GM19395 (cell line): ENCODE results near the gene SORBS2.

Experiments
- ATAC-seq: cut with Tn5 transposase; IDR thresholded peaks from one replicate; pipeline ENCODE4 v1.9.1; 2021; ENCODE audit warnings: mild to moderate bottlenecking, moderate library complexity; ENCODE audit not compliant: unreplicated experiment

SORBS2 gene

GRCh38 chr4:185742766-185743165 lies 69.2 kb downstream of the SORBS2 start:
- no peak for ATAC-seq

DNA sequence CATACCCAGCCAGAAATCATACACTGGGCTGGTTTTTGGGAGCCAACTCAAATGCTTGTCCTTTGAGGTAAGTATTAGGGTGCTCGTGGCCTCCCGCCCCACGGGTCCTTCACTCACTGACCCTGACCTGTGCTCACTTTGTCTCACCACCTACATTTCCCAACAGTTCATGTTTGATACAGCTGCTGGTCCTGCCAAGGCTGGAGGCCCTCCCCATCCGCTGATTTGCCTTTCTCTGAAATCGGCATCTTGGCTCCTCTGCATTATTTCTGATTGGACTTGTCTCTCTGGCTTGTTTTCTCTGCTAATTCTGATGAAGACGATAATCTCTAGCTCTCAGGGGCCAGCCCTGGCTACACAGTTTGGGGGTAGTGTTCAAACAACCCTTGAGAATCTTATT lies 70.2 kb downstream of the SORBS2 start:
- no peak for ATAC-seq

- ATAC-seq: no peak
Measured at GRCh38 chr4:185740471-185740873, 71.5 kb downstream of the SORBS2 start.

- no peak for ATAC-seq
Measured at GRCh38 chr4:185738820-185739219, 73.2 kb downstream of the SORBS2 start.

DNA sequence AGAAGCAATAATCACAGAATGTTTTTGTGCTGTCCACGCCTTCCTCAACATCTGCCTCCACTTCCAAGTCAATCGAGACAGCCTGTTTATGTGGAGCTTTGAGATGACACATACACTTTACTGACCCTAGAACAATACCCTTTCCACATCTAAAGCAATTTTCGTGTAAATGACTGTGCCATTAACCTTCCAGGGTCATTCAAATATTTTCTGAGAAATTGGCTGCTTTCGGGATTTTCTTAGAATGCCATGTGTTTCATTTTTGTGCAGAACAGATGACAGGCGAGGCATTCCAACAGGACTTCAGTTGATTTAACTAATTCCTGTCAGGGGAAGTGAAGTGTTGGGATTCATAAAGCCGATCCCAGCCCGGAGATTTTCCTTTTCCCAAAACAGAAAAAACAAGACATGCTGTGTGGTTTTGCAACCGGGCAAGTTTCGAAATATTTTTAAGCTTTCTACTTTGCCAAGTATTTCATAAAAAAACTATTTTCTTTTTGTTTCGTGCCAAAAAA lies 73.9 kb downstream of the SORBS2 start:
- ATAC-seq: no peak

DNA sequence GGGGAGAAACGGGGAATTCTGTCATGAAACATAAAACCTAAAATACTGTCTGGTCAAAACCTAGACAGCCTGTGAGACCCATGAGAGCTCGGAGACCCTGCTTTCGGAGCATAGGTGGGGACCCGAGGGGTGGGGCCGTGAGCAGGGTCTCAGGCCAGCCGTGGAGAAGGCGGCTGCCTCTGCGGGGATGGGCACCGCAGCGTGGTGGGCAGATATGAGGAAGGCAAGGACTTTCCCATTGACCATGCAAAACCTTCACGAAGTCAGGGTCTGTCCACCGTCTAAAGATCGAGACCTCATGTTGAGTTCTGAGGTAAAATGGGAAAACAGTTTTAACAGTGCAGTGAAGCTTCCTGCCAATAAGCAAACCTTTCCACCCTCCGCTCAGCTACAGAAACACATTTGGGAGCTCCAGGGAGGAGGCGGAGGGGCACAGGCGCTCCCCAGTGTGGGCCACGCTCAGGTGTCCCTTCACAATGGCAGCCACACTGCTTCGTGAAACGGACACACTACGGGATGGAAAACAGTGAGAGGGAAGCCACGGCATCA lies 74.4 kb downstream of the SORBS2 start:
- no peak for ATAC-seq

DNA sequence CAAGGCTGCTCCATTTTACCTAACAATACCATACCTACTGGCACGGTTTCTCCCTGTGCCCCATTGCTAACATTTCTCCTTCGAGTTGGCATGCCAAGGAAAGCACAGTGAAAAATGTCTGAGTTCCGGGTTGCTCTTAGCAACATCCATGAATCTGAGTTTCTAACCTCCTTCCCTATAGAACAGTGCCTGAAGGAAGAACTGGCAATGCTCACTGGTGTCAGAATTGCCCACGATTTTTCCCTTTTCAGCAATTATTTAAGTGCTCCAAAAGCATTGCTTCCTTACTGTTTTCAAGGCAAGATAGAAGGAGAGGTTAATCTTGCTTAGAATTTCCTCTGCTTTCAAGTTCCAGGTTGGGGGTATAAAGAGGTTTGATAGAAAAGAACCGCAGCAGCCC lies 75.1 kb downstream of the SORBS2 start:
- no peak for ATAC-seq

DNA sequence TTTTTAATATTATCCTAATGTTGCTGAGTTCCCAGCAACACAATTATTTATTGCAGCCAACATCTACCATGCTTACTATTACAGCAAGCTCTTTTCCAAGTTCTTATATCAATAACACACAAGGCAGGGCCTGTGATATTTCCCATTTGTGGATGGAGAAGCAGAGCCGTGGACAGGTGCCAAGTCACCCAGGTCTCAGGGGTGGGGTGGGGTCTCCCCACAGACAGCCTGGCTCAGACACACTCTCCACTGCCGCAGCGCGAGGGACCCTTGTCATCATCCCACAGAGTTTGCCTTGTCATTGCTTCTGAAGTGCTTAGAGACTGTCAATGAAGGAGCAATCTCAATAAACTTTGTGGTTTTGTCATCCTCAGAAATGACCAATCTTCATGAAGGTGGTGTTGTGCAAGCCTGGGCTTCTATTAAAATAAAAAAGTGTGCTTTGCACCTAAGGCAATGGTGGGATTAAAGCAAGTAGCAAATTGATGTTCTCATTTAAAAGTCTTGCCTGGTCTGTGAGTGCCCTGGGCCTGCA lies 76.1 kb downstream of the SORBS2 start:
- no peak for ATAC-seq

GRCh38 chr4:185734930-185735329 lies 77.1 kb downstream of the SORBS2 start:
- ATAC-seq: no peak

DNA sequence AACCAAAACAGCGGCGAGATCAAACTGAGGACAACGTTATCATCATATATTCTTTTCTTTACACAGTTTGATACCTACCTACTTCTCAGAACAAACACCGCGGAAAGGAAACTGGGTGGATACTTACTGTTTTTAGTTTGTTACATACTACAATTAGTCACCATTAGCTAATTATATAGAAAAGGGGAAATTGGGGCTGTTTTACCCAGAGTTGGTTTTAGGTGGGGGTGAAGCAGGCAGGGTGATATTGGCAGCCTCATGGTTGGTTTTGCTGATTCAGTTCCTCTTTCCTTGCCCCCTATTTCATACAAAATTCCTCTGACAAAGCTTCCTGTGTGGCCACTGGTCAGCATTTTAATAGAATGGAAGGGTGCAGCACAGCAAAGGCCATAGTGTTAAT lies 77.8 kb downstream of the SORBS2 start:
- ATAC-seq: peak; percentile 55

GRCh38 chr4:185730849-185731608 lies 81.0 kb downstream of the SORBS2 start:
- peak; percentile 65 for ATAC-seq

- ATAC-seq: peak; percentile 64
Measured at GRCh38 chr4:185730387-185730786, 81.6 kb downstream of the SORBS2 start.

GRCh38 chr4:185729391-185729804 lies 82.6 kb downstream of the SORBS2 start:
- ATAC-seq: no peak

- ATAC-seq: no peak
Measured at GRCh38 chr4:185728893-185729292, 83.1 kb downstream of the SORBS2 start.

DNA sequence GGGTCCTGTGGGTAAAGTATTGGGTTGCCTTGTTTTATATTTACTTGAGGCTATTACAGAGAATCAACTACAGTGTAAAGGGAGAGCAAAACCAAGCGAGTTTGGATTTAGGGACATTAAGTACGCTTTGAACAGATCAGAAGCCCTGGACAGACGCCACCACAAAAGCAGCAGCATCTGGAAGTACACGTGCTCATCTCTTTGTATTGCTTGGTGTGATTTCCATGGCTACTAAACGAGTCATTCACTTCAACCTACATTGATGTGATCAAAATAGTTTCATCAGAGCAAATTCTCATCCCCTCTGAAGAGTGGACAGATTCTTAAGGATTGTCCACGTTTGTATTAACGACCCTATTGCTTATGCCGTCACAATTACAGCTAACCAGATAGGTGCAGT lies 85.1 kb downstream of the SORBS2 start:
- ATAC-seq: no peak

GRCh38 chr4:185723631-185724260 lies 88.2 kb downstream of the SORBS2 start:
- ATAC-seq: no peak

DNA sequence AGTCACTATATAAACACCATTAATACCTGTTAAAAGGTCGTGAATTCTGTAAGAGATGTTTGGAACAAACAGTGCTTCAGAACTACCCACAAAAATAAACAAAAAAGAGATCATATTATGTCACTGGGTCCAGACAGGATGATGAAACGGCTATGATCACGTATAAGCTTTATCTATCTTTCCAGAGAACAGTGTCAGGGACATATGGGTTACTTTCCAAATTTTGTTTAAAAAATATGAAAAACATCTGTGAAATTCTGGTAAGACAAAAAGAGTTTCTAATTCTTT lies 90.0 kb downstream of the SORBS2 start:
- ATAC-seq: no peak

DNA sequence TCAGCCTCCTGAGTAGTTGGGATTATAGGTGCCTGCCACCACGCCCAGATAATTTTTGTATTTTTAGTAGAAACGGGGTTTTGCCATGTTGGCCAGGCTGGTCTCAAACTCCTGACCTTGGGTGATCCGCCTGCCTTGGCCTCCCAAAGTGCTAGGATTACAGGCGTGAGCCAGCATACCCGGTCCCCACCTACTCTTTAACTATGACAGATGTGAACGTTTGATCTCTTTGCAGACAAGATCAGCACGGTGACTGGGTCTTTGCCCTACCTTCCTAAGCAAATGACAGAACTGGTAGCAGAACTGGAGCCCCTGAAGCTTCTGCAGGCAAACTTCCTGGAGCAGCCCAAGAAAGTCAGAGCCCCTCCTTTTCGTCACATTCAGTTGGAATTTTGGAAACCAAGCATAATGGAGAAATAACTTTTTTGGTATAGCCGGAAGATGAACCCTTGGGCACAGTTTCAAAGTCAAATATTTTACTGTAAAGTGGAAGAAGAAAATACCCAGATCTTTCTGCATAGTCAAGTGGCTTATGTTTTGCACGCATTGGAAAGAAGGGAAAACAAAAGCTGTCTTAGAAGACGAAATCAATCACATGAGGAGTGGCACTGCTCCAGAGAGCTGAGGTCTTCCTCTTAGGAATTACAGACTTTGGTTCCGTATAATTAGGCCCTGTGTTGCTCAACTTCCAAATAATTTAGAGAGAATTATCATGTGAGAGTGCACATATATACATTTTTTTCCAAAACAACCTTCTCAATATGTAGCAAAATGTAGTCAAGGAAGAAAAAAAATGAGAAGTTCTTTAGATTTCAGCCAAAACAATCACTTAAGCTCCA lies 90.6 kb downstream of the SORBS2 start:
- no peak for ATAC-seq

DNA sequence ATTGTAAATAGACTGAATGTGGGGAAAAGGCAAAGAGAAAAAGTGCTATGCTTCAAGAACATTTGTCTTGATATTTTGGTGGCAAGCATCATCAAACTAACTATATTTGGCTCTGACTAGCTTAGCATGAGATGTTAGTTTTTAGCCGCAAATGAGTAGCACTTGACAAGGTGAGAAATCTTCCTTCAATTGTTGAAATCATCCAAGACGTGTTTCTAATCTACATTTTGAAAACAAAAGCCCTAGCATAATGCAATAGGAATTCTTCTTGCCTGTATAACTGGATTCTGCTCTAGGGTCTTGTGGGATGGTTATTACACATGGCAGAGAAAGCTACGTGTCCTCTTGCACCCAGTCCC lies 92.5 kb downstream of the SORBS2 start:
- ATAC-seq: no peak

- ATAC-seq: no peak
Measured at GRCh38 chr4:185718578-185719499, 93.2 kb downstream of the SORBS2 start.
